PC-9 (cell line): Measurements from ENCODE around the gene PLS3. TPM values are rescaled to one million over a fixed set of nuclear protein-coding genes. Genes with fewer than 3 reads are reported as not detected.

ENCODE experiments used
- BruUV-seq: library from RNA; stranded (reverse); fragments of 400-500 nt; replicated peaks from 2 replicates; lab custom pipeline; 2021; lab: Mats Ljungman, UMichigan
- CTCF ChIA-PET: fragments of 300-600 bp; sonication (Branson Sonifier 250); formaldehyde crosslinking; loops from one replicate; lab custom pipeline; 2022; ENCODE audit warnings: antibody characterized with exemption; lab: Charles Lee
- POLR2A ChIA-PET: fragments of 300-600 bp; sonication (Branson Sonifier 250); formaldehyde crosslinking; loops from one replicate; lab custom pipeline; 2022; ENCODE audit warnings: antibody characterized with exemption; ENCODE audit not compliant: unreplicated experiment; lab: Charles Lee
- DNase-seq, 2 experiments: peaks; one replicate each; pipeline versions ENCODE4 v3.0.0 to v3.0.0-alpha.2; 2015 to 2022; ENCODE audit warnings: mixed read lengths in 1 of 2
- H2AFZ ChIP-seq: fragments of 200-600 bp; sonication (generic); 2 replicates; pipeline ENCODE4 v1.8.1; 2017; ENCODE audit warnings: antibody characterized with exemption
- H3F3A ChIP-seq: fragments of 200-600 bp; sonication (generic); 2 replicates; pipeline ENCODE4 v1.8.1; 2017; ENCODE audit warnings: antibody characterized with exemption, mild to moderate bottlenecking, low read depth; ENCODE audit not compliant: insufficient read depth
- H3K27ac ChIP-seq: fragments of 200-600 bp; sonication (generic); 2 replicates; pipeline ENCODE4 v1.6.1; 2016; ENCODE audit warnings: mixed run types
- H3K27me3 ChIP-seq: fragments of 200-600 bp; sonication (generic); 2 replicates; pipeline ENCODE4 v1.6.1; 2016; ENCODE audit warnings: low read depth, mixed run types; ENCODE audit not compliant: insufficient read depth
- H3K36me3 ChIP-seq: fragments of 200-600 bp; sonication (generic); 2 replicates; pipeline ENCODE4 v1.6.1; 2016; ENCODE audit warnings: low read depth, mixed run types
- H3K4me1 ChIP-seq: fragments of 200-600 bp; sonication (generic); replicated peaks from 2 replicates; pipeline ENCODE4 v1.6.1; 2016; ENCODE audit warnings: mixed run types; ENCODE audit not compliant: insufficient read depth
- H3K4me2 ChIP-seq: fragments of 200-600 bp; sonication (generic); 2 replicates; pipeline ENCODE4 v1.6.1; 2017; ENCODE audit warnings: mixed run types
- H3K4me3 ChIP-seq: fragments of 200-600 bp; sonication (generic); 2 replicates; pipeline ENCODE4 v1.6.1; 2016; ENCODE audit warnings: mixed run types
- H3K79me2 ChIP-seq: fragments of 200-600 bp; sonication (generic); 2 replicates; pipeline ENCODE4 v1.6.1; 2017; ENCODE audit warnings: low read depth, mixed run types
- H3K9me2 ChIP-seq: fragments of 200-600 bp; sonication (generic); 2 replicates; pipeline ENCODE4 v1.8.1; 2017; ENCODE audit warnings: mild to moderate bottlenecking; ENCODE audit not compliant: insufficient read depth
- H3K9me3 ChIP-seq: fragments of 200-600 bp; sonication (generic); 2 replicates; pipeline ENCODE4 v1.8.1; 2016; ENCODE audit warnings: low read depth; ENCODE audit not compliant: insufficient read depth
- H4K20me1 ChIP-seq: fragments of 200-600 bp; sonication (generic); 2 replicates; pipeline ENCODE4 v1.8.1; 2017; ENCODE audit not compliant: insufficient read depth
- CTCF ChIP-seq: fragments of 200-600 bp; sonication (generic); conservative IDR thresholded peaks from 2 replicates; pipeline ENCODE4 v1.6.1; 2017; ENCODE audit warnings: mixed run types, antibody characterized with exemption, mild to moderate bottlenecking, moderate library complexity
- EZH2 ChIP-seq: fragments of 200-600 bp; sonication (generic); IDR thresholded peaks from 2 replicates; pipeline ENCODE4 v1.8.0; 2017; ENCODE audit warnings: antibody characterized with exemption, low read depth
- intact Hi-C: fragments of 100-400 bp; cut with micrococcal nuclease; formaldehyde crosslinking; loops from one replicate; pipeline ENCODE4 v1.10.0; 2022; ENCODE audit not compliant: unreplicated experiment
- total RNA-seq: library from RNA; stranded (reverse); gene quantifications from 2 replicates; pipeline ENCODE4 v1.2.3, GENCODE V29; 2021

PLS3 gene
- total RNA-seq, 1 experiment from 2014 or later: 257 TPM

- BruUV-seq: no TSS peak
- H3K27me3 ChIP-seq: no peaks in the 10 kb centered on the region
- H4K20me1 ChIP-seq: no peaks in the 10 kb centered on the region
- no peak overlapping the region for H3K4me2 ChIP-seq
- no peak for DNase-seq
- intact Hi-C loops: no loop called here
- H3F3A ChIP-seq: no peaks in the 10 kb centered on the region
- no peaks in the 10 kb centered on the region for H3K79me2 ChIP-seq
- H3K4me3 ChIP-seq: no peak overlapping the region
- H3K36me3 ChIP-seq: no peaks in the 10 kb centered on the region
- no peaks in the 10 kb centered on the region for H3K9me2 ChIP-seq
- no peaks in the 10 kb centered on the region for H3K9me3 ChIP-seq
- POLR2A ChIA-PET: no interaction called here
- CTCF ChIA-PET: no interaction called here
- H2AFZ ChIP-seq: no peak overlapping the region
- H3K27ac ChIP-seq: no peak overlapping the region
- TF ChIP-seq EZH2 (no peak), CTCF (no peak)
- no peaks in the 10 kb centered on the region for H3K4me1 ChIP-seq
Measured at GRCh38 chrX:115522952-115523351, 38.0 kb upstream of the PLS3 start.

GRCh38 chrX:115525486-115525885 lies 35.5 kb upstream of the PLS3 start:
- no peaks in the 10 kb centered on the region for H4K20me1 ChIP-seq
- H2AFZ ChIP-seq: no peak overlapping the region
- H3K4me2 ChIP-seq: no peak overlapping the region
- H3K36me3 ChIP-seq: no peaks in the 10 kb centered on the region
- ChIA-PET CTCF (no interaction called here), POLR2A (no interaction called here)
- no peaks in the 10 kb centered on the region for H3K79me2 ChIP-seq
- no peaks in the 10 kb centered on the region for H3K9me3 ChIP-seq
- no peak for DNase-seq
- no peak overlapping the region for H3K4me3 ChIP-seq
- no peaks in the 10 kb centered on the region for H3K4me1 ChIP-seq
- no peak overlapping the region for H3K27ac ChIP-seq
- intact Hi-C loops: no loop called here
- no peaks in the 10 kb centered on the region for H3F3A ChIP-seq
- no TSS peak for BruUV-seq
- H3K9me2 ChIP-seq: no peaks in the 10 kb centered on the region
- TF ChIP-seq CTCF (no peak), EZH2 (no peak)
- no peaks in the 10 kb centered on the region for H3K27me3 ChIP-seq

- CTCF ChIA-PET: no interaction called here
- no peak for TF ChIP-seq CTCF
- no peak for TF ChIP-seq EZH2
- Histone ChIP-seq H3F3A (no peaks in the 10 kb centered on the region), H3K4me2 (no peak overlapping the region), H3K27ac (no peak overlapping the region), H3K36me3 (no peaks in the 10 kb centered on the region), H4K20me1 (no peaks in the 10 kb centered on the region), H3K9me3 (no peaks in the 10 kb centered on the region), H3K27me3 (no peaks in the 10 kb centered on the region), H3K4me1 (no peaks in the 10 kb centered on the region), H3K79me2 (no peaks in the 10 kb centered on the region), H3K4me3 (no peak overlapping the region), H2AFZ (no peak overlapping the region), H3K9me2 (no peaks in the 10 kb centered on the region)
- intact Hi-C loops: no loop called here
- no peak for DNase-seq
- POLR2A ChIA-PET: no interaction called here
- no TSS peak for BruUV-seq
Measured at GRCh38 chrX:115531818-115532403, 29.1 kb upstream of the PLS3 start.
